IMR-90 (cell line): ENCODE results near the gene SNX11. TPM values are rescaled to one million over a fixed set of nuclear protein-coding genes. Genes with fewer than 3 reads are reported as not detected.
"Not testable (repeated sequence)": the region's sequence is repeated elsewhere in the genome, so short reads cannot be mapped to it uniquely, and the experiment has no call there.

Source experiments
- ATAC-seq: fragments of 200-7000 bp; cut with Tn5 transposase; 2 replicates; pipeline ENCODE4 v1.9.1; 2020; ENCODE audit warnings: low read depth, mild to moderate bottlenecking, moderate library complexity
- BruUV-seq: library from RNA; stranded (reverse); fragments of 400-500 nt; replicated peaks from 2 replicates; lab custom pipeline; 2021; lab: Mats Ljungman, UMichigan
- CTCF ChIA-PET: fragments of 300-600 bp; formaldehyde crosslinking; extraction: SDS; loops from one replicate; lab custom pipeline; 2021; ENCODE audit warnings: antibody characterized with exemption; lab: Yijun Ruan, JAX
- POLR2A ChIA-PET: fragments of 300-600 bp; sonication (Branson Sonifier 250); formaldehyde crosslinking; loops from one replicate; lab custom pipeline; 2022; ENCODE audit warnings: antibody characterized with exemption; ENCODE audit not compliant: unreplicated experiment; lab: Charles Lee
- DNase-seq: peaks from one replicate; pipeline ENCODE4 v3.0.0; 2013
- H2AFZ ChIP-seq: replicated peaks from 2 replicates; pipeline ENCODE3; 2013; ENCODE audit warnings: low read length, mild to moderate bottlenecking; ENCODE audit not compliant: poor library complexity
- H2AK5ac ChIP-seq: 2 replicates; pipeline ENCODE4 v1.6.1; 2013; ENCODE audit warnings: low read depth, low read length, inconsistent platforms
- H2AK9ac ChIP-seq: replicated peaks from 2 replicates; pipeline ENCODE3; 2013; ENCODE audit warnings: mild to moderate bottlenecking, low read depth, low read length, moderate library complexity; ENCODE audit not compliant: poor library complexity
- H2BK120ac ChIP-seq: 2 replicates; pipeline ENCODE4 v1.6.1; 2013; ENCODE audit warnings: low read depth, low read length, inconsistent platforms
- H2BK15ac ChIP-seq: 3 replicates; pipeline ENCODE4 v1.6.1; 2013; ENCODE audit warnings: low read depth, low read length, inconsistent platforms
- H2BK20ac ChIP-seq: 2 replicates; pipeline ENCODE4 v1.6.1; 2013; ENCODE audit warnings: low read depth, mild to moderate bottlenecking, inconsistent platforms, low read length, moderate library complexity
- H2BK5ac ChIP-seq: 2 replicates; pipeline ENCODE4 v1.6.1; 2013; ENCODE audit warnings: mild to moderate bottlenecking, low read depth, low read length, inconsistent platforms; ENCODE audit not compliant: poor library complexity, severe bottlenecking
- H3K14ac ChIP-seq: replicated peaks from 2 replicates; pipeline ENCODE4 v1.6.1; 2013; ENCODE audit warnings: low read depth, low read length, inconsistent platforms
- H3K18ac ChIP-seq: 2 replicates; pipeline ENCODE4 v1.6.1; 2013; ENCODE audit warnings: low read depth, low read length, control low read depth
- H3K23ac ChIP-seq: 2 replicates; pipeline ENCODE4 v1.6.1; 2013; ENCODE audit warnings: low read depth, low read length, inconsistent platforms
- H3K27ac ChIP-seq: 2 replicates; pipeline ENCODE4 v1.5.1; 2013; ENCODE audit warnings: mild to moderate bottlenecking, control low read depth, low read length; ENCODE audit not compliant: insufficient read depth
- H3K27me3 ChIP-seq: 2 replicates; pipeline ENCODE4 v1.6.1; 2013; ENCODE audit warnings: low read length; ENCODE audit not compliant: control insufficient read depth, insufficient read depth
- H3K36me3 ChIP-seq: 2 replicates; pipeline ENCODE4 v1.6.1; 2013; ENCODE audit warnings: low read length, mixed read lengths; ENCODE audit not compliant: control insufficient read depth, insufficient read depth
- H3K4ac ChIP-seq: 2 replicates; pipeline ENCODE4 v1.6.1; 2013; ENCODE audit warnings: low read depth, low read length, inconsistent platforms
- H3K4me1 ChIP-seq: 2 replicates; pipeline ENCODE4 v1.6.1; 2013; ENCODE audit warnings: low read length, mixed read lengths; ENCODE audit not compliant: control insufficient read depth, insufficient read depth
- H3K4me2 ChIP-seq: 2 replicates; pipeline ENCODE4 v1.6.1; 2013; ENCODE audit warnings: low read depth, mild to moderate bottlenecking, control low read depth, low read length, moderate library complexity
- H3K4me3 ChIP-seq: 2 replicates; pipeline ENCODE4 v1.5.1; 2013; ENCODE audit warnings: low read depth, mild to moderate bottlenecking, control low read depth, low read length, moderate library complexity; ENCODE audit not compliant: insufficient read depth
- H3K56ac ChIP-seq: 2 replicates; pipeline ENCODE4 v1.6.1; 2013; ENCODE audit warnings: low read length, inconsistent platforms; ENCODE audit not compliant: insufficient read depth; ENCODE audit errors: extremely low read depth
- H3K79me1 ChIP-seq, 2 experiments: 2 replicates each; pipeline ENCODE4 v1.6.1; 2013; ENCODE audit warnings: low read length in 2 of 2, inconsistent platforms in 1 of 2, low read depth in 1 of 2
- H3K9ac ChIP-seq: 2 replicates; pipeline ENCODE4 v1.6.1; 2013; ENCODE audit warnings: low read depth, low read length, control low read depth
- H3K9me1 ChIP-seq: 2 replicates; pipeline ENCODE4 v1.6.1; 2013; ENCODE audit warnings: low read length, inconsistent platforms; ENCODE audit not compliant: insufficient read depth
- H3K9me3 ChIP-seq: 2 replicates; pipeline ENCODE4 v1.6.1; 2013; ENCODE audit warnings: low read length; ENCODE audit not compliant: control insufficient read depth, insufficient read depth
- H4K20me1 ChIP-seq: 2 replicates; pipeline ENCODE4 v1.6.1; 2013; ENCODE audit warnings: low read length, inconsistent platforms; ENCODE audit not compliant: insufficient read depth
- H4K5ac ChIP-seq: 2 replicates; pipeline ENCODE4 v1.6.1; 2013; ENCODE audit warnings: mild to moderate bottlenecking, low read depth, low read length, control low read depth
- H4K8ac ChIP-seq, 2 experiments: 2 replicates each; pipeline ENCODE4 v1.6.1; 2013; ENCODE audit warnings: low read depth in 2 of 2, low read length in 2 of 2, control low read depth in 1 of 2, inconsistent platforms in 1 of 2
- H4K91ac ChIP-seq: 2 replicates; pipeline ENCODE4 v1.6.1; 2013; ENCODE audit warnings: low read depth, low read length, inconsistent platforms; ENCODE audit not compliant: insufficient read depth
- CEBPB ChIP-seq: IDR thresholded peaks from 2 replicates; pipeline ENCODE4 v1.6.1; 2012; ENCODE audit warnings: low read depth, low read length, improper control_type of control experiment
- WGBS, 2 experiments: methylation state at CpG; one replicate each; pipeline versions ENCODE4 v1.1.5 to v1.1.7; 2013; ENCODE audit warnings: missing lambda C conversion rate in 2 of 2; ENCODE audit not compliant: insufficient read length in 1 of 2; ENCODE audit errors: extremely low coverage in 2 of 2; 5-methylcytosine and 5-hydroxymethylcytosine counted together
- dilution Hi-C: fragments of 300-500 bp; cut with HindIII; formaldehyde crosslinking; loops from one replicate; pipeline ENCODE4 v1.14.3; 2018; ENCODE audit warnings: low sequenced_read_pairs; ENCODE audit not compliant: unreplicated experiment
- in situ Hi-C: fragments of 300-500 bp; cut with MboI; formaldehyde crosslinking; loops from 3 replicates; pipeline ENCODE4 v1.14.3; 2019; ENCODE audit warnings: low sequenced_read_pairs, inconsistent platforms, mixed read lengths
- intact Hi-C: fragments of 100-400 bp; cut with micrococcal nuclease; formaldehyde crosslinking; loops from 2 replicates; pipeline ENCODE4 v1.10.0; 2022
- polyA plus RNA-seq, 3 experiments: library from polyadenylated mRNA; depleted of rRNA; stranded (reverse); fragments of >200 nt; gene quantifications; 2 replicates each; pipeline ENCODE4 v1.2.3, GENCODE V29; 2012; ENCODE audit warnings: low replicate concordance in 1 of 3
- total RNA-seq: library from RNA; depleted of rRNA; stranded (reverse); fragments of >200 nt; gene quantifications from 2 replicates; pipeline ENCODE4 v1.2.3, GENCODE V29; 2012

Gene SNX11
- total and polyA plus RNA-seq, 2 of the 4 experiments (the other 2 are of a cell fraction): 14.7 to 16.9 TPM

GRCh38 chr17:48067808-48068207 is 39.8 kb upstream of the SNX11 start:
- BruUV-seq, H3K9me1 ChIP-seq, ATAC-seq, H3K4me2 ChIP-seq, H4K5ac ChIP-seq, H2AFZ ChIP-seq, H3K9me3 ChIP-seq, H3K4me1 ChIP-seq, H3K27ac ChIP-seq, H4K91ac ChIP-seq, intact Hi-C loops, H2BK20ac ChIP-seq, DNase-seq, H3K56ac ChIP-seq, H3K4ac ChIP-seq, H4K8ac ChIP-seq, H2AK9ac ChIP-seq, H3K18ac ChIP-seq, H3K4me3 ChIP-seq, H2AK5ac ChIP-seq, H3K23ac ChIP-seq, H3K9ac ChIP-seq, dilution Hi-C loops, H2BK15ac ChIP-seq, H4K20me1 ChIP-seq, H3K27me3 ChIP-seq, H2BK120ac ChIP-seq, H3K14ac ChIP-seq: not testable (repeated sequence)
- in situ Hi-C loops: loop anchor here (5.0 kb wide), 1 partner anchor 36 kb away; no protein-coding TSS in a partner anchor
- TF ChIP-seq CEBPB: 0 out of 2 replicates have a peak, but pooled peaks have one; percentile 25
- ChIA-PET CTCF (interaction anchor here (0.6 to 1.3 kb wide), 6 partner anchors 17 to 49 kb away, joined by 3 to 5 read pairs (median 3); no protein-coding TSS in a partner anchor), POLR2A (interaction anchor here (1.0 to 1.4 kb wide), 2 partner anchors 19 to 41 kb away, joined by 3 to 5 read pairs; no protein-coding TSS in a partner anchor)
- Histone ChIP-seq H2BK5ac (peak overlapping the region; percentile 3), H3K79me1 (peaks cover 15 to 50% of the 10 kb centered on the region in 2 experiments), H3K36me3 (peaks cover 37% of the 10 kb centered on the region)
- WGBS, 2 experiments: no CpG with 5 or more reads among the region's 2 CpGs
